ENCODE data around the gene SNX1.

The SNX1 gene

GRCh38 chr15:64146041-64146440, 50.3 kb downstream of the SNX1 start:
- no peaks in the 10 kb centered on the region for H3K27me3 ChIP-seq (ENCODE audit: control insufficient read depth in 2 of 2, insufficient read depth in 2 of 2, low read length in 2 of 2)
- H3K4me3 ChIP-seq (ENCODE audit: low read length in 2 of 2), result no peak overlapping the region
- H3K36me3 ChIP-seq (ENCODE audit: control insufficient read depth in 2 of 2, insufficient read depth in 2 of 2, low read length in 2 of 2), result peaks cover 27 to 33% of the 10 kb centered on the region in 2 donors
- H3K27ac ChIP-seq (ENCODE audit: low read depth in 2 of 2, low read length in 2 of 2), result no peak overlapping the region
- H3K4me1 ChIP-seq (ENCODE audit: control insufficient read depth in 2 of 2, insufficient read depth in 2 of 2, low read length in 2 of 2), result peaks cover 0 to 4% of the 10 kb centered on the region in 2 donors
- no peak overlapping the region for H3K9ac ChIP-seq (ENCODE audit: low read depth in 1 of 2, low read length in 2 of 2)
- no peaks in the 10 kb centered on the region for H3K9me3 ChIP-seq (ENCODE audit: control insufficient read depth in 2 of 2, low read length in 2 of 2)

GRCh38 chr15:64146520-64146884, 50.7 kb downstream of the SNX1 start:
- Histone ChIP-seq H3K4me3 (ENCODE audit: low read length in 2 of 2) (no peak overlapping the region), H3K27me3 (ENCODE audit: control insufficient read depth in 2 of 2, insufficient read depth in 2 of 2, low read length in 2 of 2) (no peaks in the 10 kb centered on the region), H3K4me1 (ENCODE audit: control insufficient read depth in 2 of 2, insufficient read depth in 2 of 2, low read length in 2 of 2) (peaks cover 0 to 4% of the 10 kb centered on the region in 2 donors), H3K9ac (ENCODE audit: low read depth in 1 of 2, low read length in 2 of 2) (no peak overlapping the region), H3K9me3 (ENCODE audit: control insufficient read depth in 2 of 2, low read length in 2 of 2) (no peaks in the 10 kb centered on the region), H3K27ac (ENCODE audit: low read depth in 2 of 2, low read length in 2 of 2) (no peak overlapping the region), H3K36me3 (ENCODE audit: control insufficient read depth in 2 of 2, insufficient read depth in 2 of 2, low read length in 2 of 2) (peaks cover 23 to 29% of the 10 kb centered on the region in 2 donors)

- Histone ChIP-seq H3K36me3 (ENCODE audit: control insufficient read depth in 2 of 2, insufficient read depth in 2 of 2, low read length in 2 of 2) (peaks cover 22 to 25% of the 10 kb centered on the region in 2 donors), H3K9ac (ENCODE audit: low read depth in 1 of 2, low read length in 2 of 2) (no peak overlapping the region), H3K4me1 (ENCODE audit: control insufficient read depth in 2 of 2, insufficient read depth in 2 of 2, low read length in 2 of 2) (peaks cover 5 to 7% of the 10 kb centered on the region in 2 donors), H3K27me3 (ENCODE audit: control insufficient read depth in 2 of 2, insufficient read depth in 2 of 2, low read length in 2 of 2) (peaks cover 0 to 3% of the 10 kb centered on the region in 2 donors), H3K4me3 (ENCODE audit: low read length in 2 of 2) (no peak overlapping the region), H3K27ac (ENCODE audit: low read depth in 2 of 2, low read length in 2 of 2) (no peak overlapping the region), H3K9me3 (ENCODE audit: control insufficient read depth in 2 of 2, low read length in 2 of 2) (no peaks in the 10 kb centered on the region)
These were observed 51.3 kb downstream of the SNX1 start for GRCh38 chr15:64146885-64147681.

- no peak overlapping the region for H3K9ac ChIP-seq (ENCODE audit: low read depth in 1 of 2, low read length in 2 of 2)
- H3K27me3 ChIP-seq (ENCODE audit: control insufficient read depth in 2 of 2, insufficient read depth in 2 of 2, low read length in 2 of 2), result peaks cover 7 to 13% of the 10 kb centered on the region in 2 donors
- H3K4me3 ChIP-seq (ENCODE audit: low read length in 2 of 2), result no peak overlapping the region
- H3K36me3 ChIP-seq (ENCODE audit: control insufficient read depth in 2 of 2, insufficient read depth in 2 of 2, low read length in 2 of 2), result peaks cover 13 to 17% of the 10 kb centered on the region in 2 donors
- H3K4me1 ChIP-seq (ENCODE audit: control insufficient read depth in 2 of 2, insufficient read depth in 2 of 2, low read length in 2 of 2), result peaks cover 7 to 13% of the 10 kb centered on the region in 2 donors
- no peaks in the 10 kb centered on the region for H3K9me3 ChIP-seq (ENCODE audit: control insufficient read depth in 2 of 2, low read length in 2 of 2)
- H3K27ac ChIP-seq (ENCODE audit: low read depth in 2 of 2, low read length in 2 of 2), result no peak overlapping the region
These were observed 52.4 kb downstream of the SNX1 start for GRCh38 chr15:64148168-64148567.

GRCh38 chr15:64148581-64148980, 52.8 kb downstream of the SNX1 start:
- Histone ChIP-seq H3K9me3 (ENCODE audit: control insufficient read depth in 2 of 2, low read length in 2 of 2) (no peaks in the 10 kb centered on the region), H3K27ac (ENCODE audit: low read depth in 2 of 2, low read length in 2 of 2) (no peak overlapping the region), H3K36me3 (ENCODE audit: control insufficient read depth in 2 of 2, insufficient read depth in 2 of 2, low read length in 2 of 2) (peaks cover 9 to 13% of the 10 kb centered on the region in 2 donors), H3K4me1 (ENCODE audit: control insufficient read depth in 2 of 2, insufficient read depth in 2 of 2, low read length in 2 of 2) (peaks cover 7 to 13% of the 10 kb centered on the region in 2 donors), H3K27me3 (ENCODE audit: control insufficient read depth in 2 of 2, insufficient read depth in 2 of 2, low read length in 2 of 2) (peaks cover 7 to 13% of the 10 kb centered on the region in 2 donors), H3K9ac (ENCODE audit: low read depth in 1 of 2, low read length in 2 of 2) (no peak overlapping the region), H3K4me3 (ENCODE audit: low read length in 2 of 2) (no peak overlapping the region)

- peaks cover 7 to 12% of the 10 kb centered on the region in 2 donors for H3K4me1 ChIP-seq (ENCODE audit: control insufficient read depth in 2 of 2, insufficient read depth in 2 of 2, low read length in 2 of 2)
- H3K9me3 ChIP-seq (ENCODE audit: control insufficient read depth in 2 of 2, low read length in 2 of 2), result no peaks in the 10 kb centered on the region
- no peak overlapping the region for H3K27ac ChIP-seq (ENCODE audit: low read depth in 2 of 2, low read length in 2 of 2)
- H3K9ac ChIP-seq (ENCODE audit: low read depth in 1 of 2, low read length in 2 of 2), result no peak overlapping the region
- peaks cover 5 to 14% of the 10 kb centered on the region in 2 donors for H3K36me3 ChIP-seq (ENCODE audit: control insufficient read depth in 2 of 2, insufficient read depth in 2 of 2, low read length in 2 of 2)
- H3K4me3 ChIP-seq (ENCODE audit: low read length in 2 of 2), result no peak overlapping the region
- peaks cover 7 to 13% of the 10 kb centered on the region in 2 donors for H3K27me3 ChIP-seq (ENCODE audit: control insufficient read depth in 2 of 2, insufficient read depth in 2 of 2, low read length in 2 of 2)
These were observed 53.6 kb downstream of the SNX1 start for GRCh38 chr15:64149424-64149823.

GRCh38 chr15:64149893-64150578, 54.3 kb downstream of the SNX1 start:
- no peak overlapping the region for H3K4me3 ChIP-seq (ENCODE audit: low read length in 2 of 2)
- no peak overlapping the region for H3K27ac ChIP-seq (ENCODE audit: low read depth in 2 of 2, low read length in 2 of 2)
- peaks cover 7 to 12% of the 10 kb centered on the region in 2 donors for H3K4me1 ChIP-seq (ENCODE audit: control insufficient read depth in 2 of 2, insufficient read depth in 2 of 2, low read length in 2 of 2)
- H3K36me3 ChIP-seq (ENCODE audit: control insufficient read depth in 2 of 2, insufficient read depth in 2 of 2, low read length in 2 of 2), result peaks cover 4 to 14% of the 10 kb centered on the region in 2 donors
- H3K27me3 ChIP-seq (ENCODE audit: control insufficient read depth in 2 of 2, insufficient read depth in 2 of 2, low read length in 2 of 2), result peaks cover 7 to 13% of the 10 kb centered on the region in 2 donors
- no peak overlapping the region for H3K9ac ChIP-seq (ENCODE audit: low read depth in 1 of 2, low read length in 2 of 2)
- H3K9me3 ChIP-seq (ENCODE audit: control insufficient read depth in 2 of 2, low read length in 2 of 2), result no peaks in the 10 kb centered on the region

- H3K9ac ChIP-seq (ENCODE audit: low read depth in 1 of 2, low read length in 2 of 2), result peak within 1 kb of the TSS in 1 of 2 donors; percentile 48
These were observed 56.1 kb downstream of the SNX1 start, which contains the start of gene SNX22 for GRCh38 chr15:64151727-64152506. SNX22 (plus strand) TSS chr15:64151731; CDS start chr15:64151776, 45 bp downstream.

GRCh38 chr15:64152507-64153387, 57.0 kb downstream of the SNX1 start:
- Histone ChIP-seq H3K27ac (ENCODE audit: low read depth in 2 of 2, low read length in 2 of 2) (no peak overlapping the region), H3K9ac (ENCODE audit: low read depth in 1 of 2, low read length in 2 of 2) (no peak overlapping the region)

More at GRCh38 chr15:64151727-64152506, 56.1 kb downstream of the SNX1 start, which contains the start of gene SNX22:
- Histone ChIP-seq H3K4me3 (ENCODE audit: low read length in 2 of 2) (peak within 1 kb of the TSS; percentile 46 to 67), H3K27ac (ENCODE audit: low read depth in 2 of 2, low read length in 2 of 2) (no peak within 1 kb of the TSS), H3K4me1 (ENCODE audit: control insufficient read depth in 2 of 2, insufficient read depth in 2 of 2, low read length in 2 of 2) (peaks cover 7 to 12% of the 10 kb centered on the region in 2 donors), H3K9me3 (ENCODE audit: control insufficient read depth in 2 of 2, low read length in 2 of 2) (no peaks in the 10 kb centered on the region), H3K27me3 (ENCODE audit: control insufficient read depth in 2 of 2, insufficient read depth in 2 of 2, low read length in 2 of 2) (peaks cover 7 to 13% of the 10 kb centered on the region in 2 donors), H3K36me3 (ENCODE audit: control insufficient read depth in 2 of 2, insufficient read depth in 2 of 2, low read length in 2 of 2) (peaks cover 21 to 24% of the 10 kb centered on the region in 2 donors)

More at GRCh38 chr15:64152507-64153387, 57.0 kb downstream of the SNX1 start:
- H3K4me3 ChIP-seq (ENCODE audit: low read length in 2 of 2), result peak overlapping the region in 1 of 2 donors; percentile 44
- peaks cover 29 to 33% of the 10 kb centered on the region in 2 donors for H3K36me3 ChIP-seq (ENCODE audit: control insufficient read depth in 2 of 2, insufficient read depth in 2 of 2, low read length in 2 of 2)
- no peaks in the 10 kb centered on the region for H3K9me3 ChIP-seq (ENCODE audit: control insufficient read depth in 2 of 2, low read length in 2 of 2)
- H3K4me1 ChIP-seq (ENCODE audit: control insufficient read depth in 2 of 2, insufficient read depth in 2 of 2, low read length in 2 of 2), result peaks cover 7 to 12% of the 10 kb centered on the region in 2 donors
- H3K27me3 ChIP-seq (ENCODE audit: control insufficient read depth in 2 of 2, insufficient read depth in 2 of 2, low read length in 2 of 2), result peaks cover 7 to 13% of the 10 kb centered on the region in 2 donors
